SK-N-SH (cell line): Measurements from ENCODE around the gene CNGA3.

Source experiments
- CHD2 ChIP-seq: fragments of 150-350 bp; IDR thresholded peaks from 2 replicates; pipeline ENCODE4 v1.6.1; 2018; ENCODE audit warnings: low read length; ENCODE audit not compliant: partially characterized antibody
- CTCF ChIP-seq: fragments of 200-600 bp; sonication (generic); IDR thresholded peaks from 2 replicates; pipeline ENCODE4 v1.6.1; 2017; ENCODE audit warnings: antibody characterized with exemption, mild to moderate bottlenecking, moderate library complexity
- EP300 ChIP-seq, 2 experiments: IDR thresholded peaks; 2 replicates each; pipeline versions ENCODE4 v1.4.0 to v1.6.1; 2012; ENCODE audit warnings: borderline replicate concordance in 1 of 2, low read depth in 1 of 2, low read length in 1 of 2
- EZH2phosphoT487 ChIP-seq: fragments of 200-600 bp; sonication (generic); IDR thresholded peaks from 2 replicates; pipeline ENCODE4 v1.6.1; 2017; ENCODE audit warnings: low read depth, mixed run types, mild to moderate bottlenecking, antibody characterized with exemption, moderate library complexity, borderline replicate concordance
- FOXM1 ChIP-seq: IDR thresholded peaks from 2 replicates; pipeline ENCODE4 v1.4.0; 2012; ENCODE audit warnings: low read depth, mild to moderate bottlenecking
- GABPA ChIP-seq: IDR thresholded peaks from 2 replicates; pipeline ENCODE4 v1.4.0; 2012; ENCODE audit warnings: low read depth, mild to moderate bottlenecking
- MXI1 ChIP-seq: IDR thresholded peaks from 2 replicates; pipeline ENCODE4 v1.6.1; 2012; ENCODE audit warnings: mild to moderate bottlenecking, low read depth, low read length, improper control_type of control experiment
- POLR2AphosphoS5 ChIP-seq: IDR thresholded peaks from 2 replicates; pipeline ENCODE4 v1.6.1; 2012; ENCODE audit warnings: low read depth, low read length
- RAD21 ChIP-seq: IDR thresholded peaks from 2 replicates; pipeline ENCODE4 v1.6.1; 2012; ENCODE audit warnings: mild to moderate bottlenecking, low read length
- RFX5 ChIP-seq: IDR thresholded peaks from 2 replicates; pipeline ENCODE4 v1.6.1; 2012; ENCODE audit warnings: mild to moderate bottlenecking, improper control_type of control experiment, low read length
- SIN3A ChIP-seq: IDR thresholded peaks from 2 replicates; pipeline ENCODE4 v1.6.1; 2012; ENCODE audit warnings: low read depth, mild to moderate bottlenecking, low read length, moderate library complexity, borderline replicate concordance
- TAF1 ChIP-seq: IDR thresholded peaks from 2 replicates; pipeline ENCODE4 v1.6.1; 2012; ENCODE audit warnings: low read depth, mild to moderate bottlenecking, low read length, moderate library complexity, borderline replicate concordance
- USF1 ChIP-seq: IDR thresholded peaks from 2 replicates; pipeline ENCODE4 v1.4.0; 2012; ENCODE audit warnings: low read depth, borderline replicate concordance
- TF ChIP-seq, protein P1 (sequence below): IDR thresholded peaks from 2 replicates; pipeline ENCODE4 v1.4.0; 2012; ENCODE audit warnings: low read depth

DNA sequence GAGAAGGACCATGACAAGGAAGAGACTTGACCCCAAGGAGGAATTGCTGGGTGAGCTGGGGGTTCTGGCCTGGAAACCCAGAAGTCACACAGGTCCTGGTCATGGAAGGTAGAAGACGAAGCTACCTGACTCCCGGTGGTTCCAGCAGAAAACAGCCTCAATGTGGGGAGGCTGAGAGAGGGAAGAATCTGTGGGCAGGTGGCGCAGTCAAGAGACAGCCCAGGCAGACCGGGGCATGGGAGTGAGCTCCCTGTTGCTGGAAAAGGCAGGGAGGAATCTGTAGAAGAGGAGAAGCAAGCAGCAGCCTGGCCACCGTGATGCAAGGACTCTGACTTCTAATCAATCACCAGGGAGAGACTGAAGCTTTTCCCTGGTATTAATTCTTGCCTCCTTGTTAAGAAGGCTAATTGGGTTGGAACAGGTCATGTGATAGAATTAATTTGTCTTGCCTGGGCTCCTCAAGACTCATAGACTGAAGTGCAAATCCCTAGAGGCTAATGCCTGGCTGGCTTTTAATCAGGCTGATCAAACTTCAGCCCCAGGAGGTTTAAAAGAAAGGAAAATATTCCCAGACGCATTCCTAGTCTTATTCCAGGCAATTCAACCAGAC, 30.1 kb downstream of the CNGA3 start:
- no peak for TF ChIP-seq USF1
- no peak for TF ChIP-seq RFX5
- TF ChIP-seq CTCF = no peak
- TF ChIP-seq TAF1 = no peak
- TF ChIP-seq GABPA = no peak
- no peak for TF ChIP-seq EP300 (IDR thresholded peaks at IDR 0.05; ENCODE audit: borderline replicate concordance in 1 of 2, low read depth in 1 of 2, low read length in 1 of 2)
- no peak for TF ChIP-seq CHD2
- TF ChIP-seq FOXM1 = no peak
- TF ChIP-seq, protein P1, sequence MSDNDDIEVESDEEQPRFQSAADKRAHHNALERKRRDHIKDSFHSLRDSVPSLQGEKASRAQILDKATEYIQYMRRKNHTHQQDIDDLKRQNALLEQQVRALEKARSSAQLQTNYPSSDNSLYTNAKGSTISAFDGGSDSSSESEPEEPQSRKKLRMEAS = no peak
- no peak for TF ChIP-seq POLR2AphosphoS5
- no peak for TF ChIP-seq MXI1
- no peak for TF ChIP-seq SIN3A
- no peak for TF ChIP-seq EZH2phosphoT487
- no peak for TF ChIP-seq RAD21
